Caki2 (cell line): ENCODE measurements around the gene OLIG1. TPM values are rescaled to one million over a fixed set of nuclear protein-coding genes. Genes with fewer than 3 reads are reported as not detected.

Experiments
- DNase-seq: peaks from one replicate; pipeline ENCODE4 v3.0.0-alpha.2; 2015; ENCODE audit warnings: low read depth
- in situ Hi-C: cut with HindIII; loops from 2 replicates; pipeline ENCODE4 v1.10.0; 2016; ENCODE audit warnings: low sequenced_read_pairs, low pct_unique_long_range_greater_than_20kb, mixed read lengths
- total RNA-seq: library from RNA; depleted of rRNA; stranded (reverse); fragments of >200 nt; shearing (Covaris generic); gene quantifications from 2 replicates; pipeline ENCODE4 v1.2.3, GENCODE V29; 2014; ENCODE audit warnings: low replicate concordance

The OLIG1 gene
- total RNA-seq, 1 experiment from 2014 or later: 1.7 TPM

DNA sequence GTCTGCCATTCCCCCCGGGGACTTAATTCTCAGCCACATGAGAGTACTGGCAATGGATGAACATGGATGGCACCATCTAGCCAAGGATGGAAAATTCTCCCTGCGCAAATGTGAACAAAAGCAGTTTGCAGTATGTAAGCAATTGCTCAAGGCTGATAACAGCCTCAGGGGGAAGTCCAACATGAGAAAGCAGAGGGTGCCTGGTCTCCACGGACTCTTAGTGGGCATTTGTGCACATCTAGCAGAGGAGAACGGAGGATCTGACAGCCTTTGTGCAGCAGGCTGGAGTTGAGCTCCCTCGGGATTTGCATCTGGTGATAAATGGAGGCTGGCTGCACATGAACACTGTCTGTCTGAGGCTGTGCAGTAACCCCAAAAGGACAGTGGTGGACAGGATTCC lies 13.9 kb upstream of the OLIG1 start:
- no peak for DNase-seq
- in situ Hi-C loops: no loop called here

DNA sequence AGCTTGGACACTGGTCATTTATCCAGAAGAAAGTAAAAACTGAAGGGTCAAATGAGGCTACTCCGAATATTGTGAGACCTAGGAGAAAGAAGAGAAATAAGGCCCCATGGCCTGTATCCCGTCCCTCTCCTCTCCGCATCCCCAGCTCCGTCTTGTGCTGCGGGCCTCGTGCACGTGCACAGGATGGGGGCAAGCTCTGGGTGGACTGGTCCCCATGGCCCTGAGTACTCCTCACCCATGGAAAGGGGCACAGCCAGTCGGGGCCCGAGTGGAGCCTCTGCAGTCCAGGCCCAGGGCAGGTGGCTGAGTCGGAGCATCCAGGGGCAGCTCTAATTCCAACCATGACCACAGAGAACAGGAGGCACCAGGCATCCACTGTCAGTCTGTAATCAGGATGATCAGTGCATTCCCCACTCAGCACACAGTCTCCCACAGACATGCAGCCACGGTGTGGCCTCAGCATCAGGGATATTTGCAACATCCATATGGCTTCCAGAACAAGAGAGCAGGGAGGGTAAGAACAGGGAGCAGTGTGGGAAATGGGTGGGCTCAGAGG lies 12.5 kb upstream of the OLIG1 start:
- in situ Hi-C loops: no loop called here
- DNase-seq: no peak

DNA sequence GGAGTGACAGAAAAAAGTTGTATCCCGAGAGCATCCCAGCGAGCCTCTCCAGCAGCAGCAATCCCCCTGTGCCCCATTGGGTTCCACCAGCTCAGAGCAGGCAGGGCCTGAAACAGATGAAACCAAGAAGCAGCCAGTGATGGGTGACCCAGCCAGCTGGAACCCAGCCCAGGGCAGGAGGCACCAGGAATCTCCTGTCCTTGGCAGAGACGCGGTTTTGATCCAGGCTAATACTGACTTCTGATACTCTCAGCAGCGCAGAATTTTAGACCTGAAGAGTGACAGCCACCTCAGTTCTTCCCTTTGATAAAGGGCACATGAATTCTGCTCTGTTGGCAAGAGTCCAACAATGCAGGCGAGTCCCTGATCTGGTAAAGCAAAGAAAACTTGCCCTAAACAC lies 11.4 kb upstream of the OLIG1 start:
- in situ Hi-C loops: no loop called here
- DNase-seq: no peak

GRCh38 chr21:33058957-33059356 lies 11.0 kb upstream of the OLIG1 start:
- in situ Hi-C loops: no loop called here

DNA sequence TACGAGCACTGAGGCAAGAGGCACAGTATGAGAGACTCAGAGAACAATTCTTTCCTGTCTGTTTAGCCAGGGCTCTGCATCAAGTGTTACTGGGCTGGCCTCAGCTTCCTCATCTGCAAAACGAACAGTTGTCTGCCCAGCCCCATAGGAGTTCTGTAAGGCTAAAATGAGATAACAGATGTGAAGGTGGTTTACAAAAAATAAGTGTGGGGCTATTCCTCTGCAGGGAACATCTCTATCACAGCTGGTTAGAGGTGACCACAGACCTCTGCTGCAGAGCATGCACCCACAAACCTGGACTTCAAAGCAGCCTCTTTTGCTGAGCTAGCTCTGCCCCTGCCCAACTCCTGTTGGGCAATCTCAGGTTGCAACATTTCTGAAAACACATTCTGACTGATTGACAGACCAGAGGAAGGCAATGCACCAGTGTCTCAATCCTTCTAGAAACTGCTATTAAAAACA lies 10.5 kb upstream of the OLIG1 start:
- DNase-seq: no peak
- in situ Hi-C loops: no loop called here

More at GRCh38 chr21:33058957-33059356, 11.0 kb upstream of the OLIG1 start:
- no peak for DNase-seq

DNA sequence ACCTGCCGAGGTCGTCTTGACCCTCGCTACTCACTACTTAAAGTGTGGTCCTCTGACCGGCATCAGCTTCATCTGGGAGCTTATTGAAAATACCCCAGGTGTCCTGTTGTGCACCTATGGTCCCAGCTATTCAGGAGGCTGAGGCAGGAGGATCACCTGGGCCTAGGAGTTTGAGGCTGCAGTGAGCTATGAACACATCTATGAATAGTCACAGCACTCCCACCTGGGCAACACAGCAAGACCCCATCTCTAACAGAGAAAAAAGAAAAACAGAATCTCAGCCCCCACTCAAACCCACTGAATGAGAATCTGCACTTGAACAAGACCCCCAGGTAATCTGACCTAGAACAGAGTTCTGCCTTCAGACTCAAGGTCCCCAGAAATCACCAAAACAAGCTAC lies 8.7 kb upstream of the OLIG1 start:
- in situ Hi-C loops: no loop called here

GRCh38 chr21:33063375-33063883 lies 6.5 kb upstream of the OLIG1 start:
- in situ Hi-C loops: no loop called here
- DNase-seq: no peak

More for the DNA sequence above, 8.7 kb upstream of the OLIG1 start:
- no peak for DNase-seq

DNA sequence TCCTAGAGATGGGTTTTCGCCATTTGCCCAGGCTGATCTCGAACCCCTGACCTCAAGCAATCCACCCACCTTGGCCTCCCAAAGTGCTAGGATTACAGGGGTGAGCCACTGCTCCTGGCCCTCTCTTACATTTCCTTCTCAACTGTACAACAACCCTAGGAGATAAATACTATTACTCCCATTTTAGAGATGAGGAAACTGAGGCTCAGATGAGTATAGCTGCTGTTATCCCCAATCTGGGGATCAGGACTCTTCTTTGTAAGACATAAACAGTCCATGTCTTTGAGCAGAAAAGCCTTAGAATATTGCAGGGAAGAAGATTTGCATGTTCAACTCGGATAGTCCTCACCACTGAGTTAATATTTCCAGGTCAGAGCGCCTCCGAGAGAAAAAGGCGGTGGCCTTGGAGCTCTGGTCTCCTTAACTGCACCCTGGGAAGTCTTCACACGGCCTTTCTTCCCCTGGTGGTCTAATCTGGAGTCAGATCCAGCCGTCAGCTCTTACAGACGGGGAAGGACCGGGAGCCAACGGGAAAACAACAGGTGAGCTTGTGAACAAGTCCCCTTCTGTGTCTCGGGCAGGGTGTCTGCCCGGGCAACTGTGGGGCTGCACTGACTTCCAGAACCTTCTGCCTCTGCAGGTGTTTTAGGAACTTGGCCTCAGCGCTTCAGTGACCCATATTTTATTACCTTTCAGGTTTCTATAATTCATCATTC lies 5.9 kb upstream of the OLIG1 start:
- in situ Hi-C loops: no loop called here
- DNase-seq: no peak

DNA sequence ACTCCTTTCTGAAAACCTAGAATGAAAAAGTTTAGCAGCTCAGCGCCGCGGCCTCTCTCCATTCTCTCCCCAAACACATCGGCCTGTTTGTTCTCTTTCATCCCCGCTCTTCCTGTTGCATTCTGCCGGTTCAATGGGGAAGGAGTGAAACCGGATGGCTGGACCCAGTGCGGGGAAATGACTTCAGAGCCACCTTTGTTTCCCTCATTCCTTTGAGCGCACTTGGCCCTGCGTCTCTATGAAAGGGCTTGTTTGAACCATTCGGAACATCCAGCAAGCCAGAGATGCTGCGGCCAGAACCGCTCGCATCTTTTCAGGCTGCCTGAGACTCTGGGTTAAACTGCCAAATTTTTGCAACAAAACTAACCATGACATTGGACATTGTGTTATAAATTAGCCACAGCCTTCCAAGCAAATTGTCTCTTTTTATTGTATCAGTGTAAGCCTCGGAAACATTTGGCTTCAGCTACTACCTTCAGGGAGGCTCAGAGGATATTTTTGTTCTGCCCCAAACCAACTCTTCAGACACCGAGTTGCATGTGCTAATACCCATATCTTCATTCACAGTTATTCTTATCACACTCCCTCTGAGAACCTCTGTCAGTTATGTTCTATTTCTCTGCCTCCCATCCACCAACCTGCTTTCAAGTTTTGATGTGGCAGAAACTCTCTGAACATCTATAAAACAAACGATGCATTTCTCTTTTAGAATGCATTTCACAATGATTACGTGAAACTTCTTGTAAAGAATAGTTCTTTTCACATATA lies 5.1 kb upstream of the OLIG1 start:
- no peak for DNase-seq
- in situ Hi-C loops: no loop called here

- in situ Hi-C loops: no loop called here
- DNase-seq: no peak
Measured at GRCh38 chr21:33067043-33067442, 2.9 kb upstream of the OLIG1 start.

DNA sequence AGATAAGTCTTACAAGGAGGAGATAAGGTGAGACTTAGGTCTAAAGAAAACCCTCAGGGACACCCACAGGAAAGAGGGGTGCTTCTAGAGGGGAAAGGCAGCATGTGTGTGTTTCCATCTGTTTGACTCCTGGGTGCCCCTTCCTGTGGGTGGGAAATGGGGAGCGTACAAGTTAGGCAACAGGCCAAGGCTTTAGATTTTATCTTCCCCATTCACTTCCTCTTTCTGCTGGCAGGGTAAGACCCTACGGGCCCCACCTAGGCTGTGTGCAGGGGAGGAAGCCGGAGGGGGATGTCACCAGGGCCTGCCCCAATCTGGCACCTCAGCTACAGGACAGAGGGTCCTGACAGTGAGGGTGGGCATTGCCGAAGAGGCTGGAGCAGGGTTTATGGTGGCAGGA lies 2.5 kb upstream of the OLIG1 start:
- no peak for DNase-seq
- in situ Hi-C loops: no loop called here

GRCh38 chr21:33069243-33069642 lies 698 bp upstream of the OLIG1 start:
- no peak for DNase-seq
- in situ Hi-C loops: no loop called here

- in situ Hi-C loops: no loop called here
- no peak for DNase-seq
Measured at GRCh38 chr21:33069645-33069993, 322 bp upstream of the OLIG1 start.

GRCh38 chr21:33070744-33070997 lies 730 bp downstream of the OLIG1 start:
- in situ Hi-C loops: no loop called here
- DNase-seq: no peak

- DNase-seq: no peak
Measured at GRCh38 chr21:33070998-33071769, 1.2 kb downstream of the OLIG1 start.

GRCh38 chr21:33071770-33072306 lies 1.9 kb downstream of the OLIG1 start:
- DNase-seq: no peak
- in situ Hi-C loops: no loop called here

More at GRCh38 chr21:33070998-33071769, 1.2 kb downstream of the OLIG1 start:
- in situ Hi-C loops: no loop called here

DNA sequence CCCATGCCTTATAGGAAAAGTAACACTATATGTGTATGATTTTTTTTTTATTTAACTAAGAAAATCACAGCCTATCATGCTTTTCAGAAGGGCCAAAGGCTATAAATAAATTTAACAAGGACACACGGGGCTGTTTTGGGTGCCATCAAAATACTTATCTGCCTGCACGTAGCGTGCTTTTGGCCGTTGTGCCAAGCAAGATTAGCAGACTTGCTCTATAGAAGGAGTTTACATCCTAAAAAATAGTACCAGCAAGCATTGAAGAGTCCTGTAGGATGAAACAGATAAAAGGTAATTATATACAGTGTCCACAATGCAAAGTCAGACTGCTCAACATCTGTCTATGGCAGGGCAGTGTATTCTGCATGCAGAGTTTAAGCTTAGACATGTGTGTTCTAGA lies 3.7 kb downstream of the OLIG1 start:
- DNase-seq: no peak
- in situ Hi-C loops: no loop called here

DNA sequence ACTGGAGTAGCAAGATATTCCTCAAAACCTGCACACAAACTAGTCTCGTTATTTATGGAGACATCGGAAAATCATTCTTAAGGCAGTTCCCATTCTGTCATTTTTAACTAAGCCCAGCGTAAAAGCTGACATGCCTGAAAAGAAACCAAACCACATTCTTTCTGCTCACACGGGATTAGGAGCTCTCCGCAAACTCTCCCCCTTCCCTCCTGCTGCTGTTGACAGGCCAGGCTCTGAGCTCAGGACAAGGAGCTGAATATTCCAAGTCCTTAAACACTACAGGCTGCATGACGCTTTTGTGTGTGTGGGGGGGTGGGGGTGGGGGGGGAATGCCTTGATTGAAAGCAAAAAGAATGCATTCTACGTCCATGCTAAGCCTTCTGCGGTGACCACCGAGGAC lies 5.2 kb downstream of the OLIG1 start:
- in situ Hi-C loops: no loop called here
- no peak for DNase-seq
